Neural cell (in vitro differentiated cells): ENCODE data around the gene TMEM258. TPM values are rescaled to one million over a fixed set of nuclear protein-coding genes. Genes with fewer than 3 reads are reported as not detected.

Source experiments
- H2AFZ ChIP-seq: fragments of 200-600, 300-800 bp; sonication (generic), shearing (Covaris generic); 2 replicates; pipeline ENCODE4 v1.6.0; 2014; ENCODE audit warnings: low read depth, mild to moderate bottlenecking, antibody characterized with exemption, low read length, moderate library complexity
- H3F3A ChIP-seq: fragments of 200-600 bp; shearing (Covaris generic); 2 replicates; pipeline ENCODE4 v1.6.1; 2016; ENCODE audit warnings: mild to moderate bottlenecking, moderate library complexity, mixed read lengths, antibody characterized with exemption, low read length; ENCODE audit not compliant: insufficient read depth, poor library complexity, severe bottlenecking
- H3K27ac ChIP-seq: fragments of 200-600, 300-800 bp; sonication (generic), shearing (Covaris generic); 2 replicates; pipeline ENCODE4 v1.5.1; 2014; ENCODE audit warnings: mild to moderate bottlenecking, low read length, moderate library complexity
- H3K27me3 ChIP-seq: fragments of 300-800, 200-600 bp; sonication (generic), shearing (Covaris generic); 2 replicates; pipeline ENCODE4 v1.6.0; 2014; ENCODE audit warnings: mild to moderate bottlenecking, low read depth, low read length, moderate library complexity; ENCODE audit not compliant: insufficient read depth
- H3K36me3 ChIP-seq: fragments of 300-800, 200-600 bp; sonication (generic), shearing (Covaris generic); 2 replicates; pipeline ENCODE4 v1.5.1; 2014; ENCODE audit warnings: mild to moderate bottlenecking, antibody characterized with exemption, low read length, moderate library complexity; ENCODE audit not compliant: insufficient read depth
- H3K4me2 ChIP-seq: fragments of 300-800, 200-600 bp; sonication (generic), shearing (Covaris generic); 2 replicates; pipeline ENCODE4 v1.6.0; 2014; ENCODE audit warnings: mild to moderate bottlenecking, low read length
- H3K4me3 ChIP-seq: fragments of 300-800, 200-600 bp; sonication (generic), shearing (Covaris generic); 2 replicates; pipeline ENCODE4 v1.5.1; 2014; ENCODE audit warnings: mild to moderate bottlenecking, low read length, moderate library complexity
- H3K79me2 ChIP-seq: fragments of 200-600 bp; shearing (Covaris generic); replicated peaks from 2 replicates; pipeline ENCODE4 v1.6.0; 2014; ENCODE audit warnings: mild to moderate bottlenecking, low read length, moderate library complexity; ENCODE audit not compliant: insufficient read depth
- H3K9ac ChIP-seq: fragments of 300-800, 200-600 bp; sonication (generic), shearing (Covaris generic); 2 replicates; pipeline ENCODE4 v1.6.1; 2016; ENCODE audit warnings: mild to moderate bottlenecking, low read length, mixed read lengths
- H3K9me2 ChIP-seq: fragments of 200-600 bp; shearing (Covaris generic); 2 replicates; pipeline ENCODE4 v1.6.1; 2016; ENCODE audit warnings: mild to moderate bottlenecking, low read length, mixed read lengths; ENCODE audit not compliant: insufficient read depth
- H3K9me3 ChIP-seq: fragments of 200-600, 300-800 bp; sonication (generic), shearing (Covaris generic); 2 replicates; pipeline ENCODE4 v1.6.1; 2016; ENCODE audit warnings: mild to moderate bottlenecking, mixed run types, low read length, moderate library complexity, mixed read lengths
- H4K20me1 ChIP-seq: fragments of 200-600 bp; shearing (Covaris generic); 2 replicates; pipeline ENCODE4 v1.6.1; 2016; ENCODE audit warnings: mild to moderate bottlenecking, mixed run types; ENCODE audit not compliant: insufficient read depth
- CTCF ChIP-seq: fragments of 450-650 bp; IDR thresholded peaks from 2 replicates; pipeline ENCODE4 v1.5.1; 2014; ENCODE audit warnings: antibody characterized with exemption, mild to moderate bottlenecking, moderate library complexity; ENCODE audit not compliant: poor library complexity, severe bottlenecking
- EP300 ChIP-seq: fragments of 450-650 bp; conservative IDR thresholded peaks from 2 replicates; pipeline ENCODE4 v1.6.1; 2014; ENCODE audit warnings: antibody characterized with exemption, mild to moderate bottlenecking, moderate library complexity; ENCODE audit not compliant: poor library complexity, severe bottlenecking
- EZH2 ChIP-seq: fragments of 200-600, 300-800 bp; shearing (Covaris generic), sonication (generic); IDR thresholded peaks from 2 replicates; pipeline ENCODE4 v1.6.1; 2014; ENCODE audit warnings: antibody characterized with exemption, low read length, borderline replicate concordance, mild to moderate bottlenecking; ENCODE audit not compliant: insufficient read depth, poor library complexity, severe bottlenecking
- MXI1 ChIP-seq: fragments of 450-650 bp; conservative IDR thresholded peaks from 2 replicates; pipeline ENCODE4 v1.6.1; 2014; ENCODE audit warnings: antibody characterized with exemption, mild to moderate bottlenecking; ENCODE audit not compliant: poor library complexity, severe bottlenecking
- POLR2AphosphoS5 ChIP-seq: IDR thresholded peaks from 2 replicates; pipeline ENCODE4 v1.6.1; 2012
- RAD21 ChIP-seq: fragments of 450-650 bp; conservative IDR thresholded peaks from 2 replicates; pipeline ENCODE4 v1.6.1; 2014; ENCODE audit warnings: antibody characterized with exemption, mild to moderate bottlenecking, moderate library complexity
- REST ChIP-seq: IDR thresholded peaks from 2 replicates; pipeline ENCODE4 v1.6.1; 2012; ENCODE audit warnings: borderline replicate concordance
- SMC3 ChIP-seq: fragments of 450-650 bp; conservative IDR thresholded peaks from 2 replicates; pipeline ENCODE4 v1.6.1; 2014; ENCODE audit warnings: antibody characterized with exemption, mild to moderate bottlenecking, moderate library complexity; ENCODE audit not compliant: poor library complexity
- TAF1 ChIP-seq: IDR thresholded peaks from 2 replicates; pipeline ENCODE4 v1.6.1; 2012; ENCODE audit warnings: low read depth
- polyA plus RNA-seq: library from polyadenylated mRNA; depleted of rRNA; stranded (reverse); fragments of >200 nt; gene quantifications from 2 replicates; pipeline ENCODE4 v1.2.3, GENCODE V29; 2014

The TMEM258 gene
- polyA plus RNA-seq, 1 donor from 2014 or later = 134 TPM

GRCh38 chr11:61834278-61835048, 42.1 kb upstream of the TMEM258 start:
- H3K27me3 ChIP-seq = no peaks in the 10 kb centered on the region
- H3K9me3 ChIP-seq = no peaks in the 10 kb centered on the region
- no peak overlapping the region for H2AFZ ChIP-seq
- no peak for TF ChIP-seq EZH2
- TF ChIP-seq EP300 = no peak
- TF ChIP-seq REST = no peak
- no peak for TF ChIP-seq RAD21
- TF ChIP-seq TAF1 = no peak
- TF ChIP-seq SMC3 = no peak
- TF ChIP-seq MXI1 = no peak
- no peak for TF ChIP-seq POLR2AphosphoS5
- no peak for TF ChIP-seq CTCF
- H3K9ac ChIP-seq = no peak overlapping the region
- H3K9me2 ChIP-seq = no peaks in the 10 kb centered on the region
- peaks cover 8% of the 10 kb centered on the region for H4K20me1 ChIP-seq
- H3K4me3 ChIP-seq = no peak overlapping the region
- H3K36me3 ChIP-seq = no peaks in the 10 kb centered on the region
- peaks cover 83% of the 10 kb centered on the region for H3K79me2 ChIP-seq
- no peaks in the 10 kb centered on the region for H3F3A ChIP-seq
- H3K27ac ChIP-seq = no peak overlapping the region
- no peak overlapping the region for H3K4me2 ChIP-seq

- H3K79me2 ChIP-seq = peaks cover 88% of the 10 kb centered on the region
- H3K36me3 ChIP-seq = no peaks in the 10 kb centered on the region
- H3K9ac ChIP-seq = no peak overlapping the region
- no peaks in the 10 kb centered on the region for H3F3A ChIP-seq
- peak overlapping the region; percentile 7 for H3K4me3 ChIP-seq
- H3K9me3 ChIP-seq = no peaks in the 10 kb centered on the region
- H2AFZ ChIP-seq = no peak overlapping the region
- no peaks in the 10 kb centered on the region for H3K27me3 ChIP-seq
- no peak overlapping the region for H3K27ac ChIP-seq
- TF ChIP-seq TAF1 (no peak), RAD21 (no peak), CTCF (no peak), MXI1 (no peak), REST (no peak), EP300 (no peak), EZH2 (no peak), SMC3 (no peak), POLR2AphosphoS5 (no peak)
- no peaks in the 10 kb centered on the region for H3K9me2 ChIP-seq
- no peak overlapping the region for H3K4me2 ChIP-seq
- peaks cover 8% of the 10 kb centered on the region for H4K20me1 ChIP-seq
Observed at GRCh38 chr11:61833926-61834277, 41.5 kb upstream of the TMEM258 start.
